HEK293 (cell line): ENCODE measurements around the gene PYHIN1.

Experiments
- CTCF ChIP-seq: fragments of 450-650 bp; formaldehyde crosslinking; IDR thresholded peaks from 2 replicates; pipeline ENCODE4 v1.5.1; 2016; ENCODE audit warnings: missing biosample characterization, missing genetic modification characterization
- MEIS1 ChIP-seq: sonication (generic); formaldehyde crosslinking; IDR thresholded peaks from 2 replicates; pipeline ENCODE4 v1.8.1; 2022; ENCODE audit warnings: missing genetic modification reagents, mild to moderate bottlenecking, borderline replicate concordance

DNA sequence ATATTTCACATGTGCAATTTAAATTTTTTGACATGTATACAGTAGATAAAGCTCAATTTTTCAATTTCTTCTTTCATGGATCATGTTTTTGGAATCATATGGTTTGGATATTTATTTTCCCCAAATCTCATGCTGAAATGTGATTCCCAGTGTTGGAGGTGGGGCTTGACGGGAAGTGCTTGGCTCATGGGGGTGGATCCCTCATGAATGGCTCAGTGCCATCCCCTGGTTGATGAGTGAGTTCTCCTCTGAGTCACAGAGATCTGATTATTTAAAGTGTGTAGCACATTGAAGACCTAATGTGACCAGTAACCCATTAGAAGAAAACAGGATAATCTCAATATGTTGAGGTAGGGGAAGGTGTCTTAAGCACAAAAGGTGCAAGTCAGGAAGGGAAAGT, 69.3 kb downstream of the PYHIN1 start:
- TF ChIP-seq CTCF (tag by site-specific recombination): no peak
- no peak for TF ChIP-seq MEIS1 (CRISPR knock-in tag)
